H9 (cell line): ENCODE results near the gene AHNAK2. TPM values are rescaled to one million over a fixed set of nuclear protein-coding genes. Genes with fewer than 3 reads are reported as not detected.

ENCODE experiments used
- DNase-seq: peaks from one replicate; pipeline ENCODE4 v3.0.0-alpha.2; 2017
- H2AFZ ChIP-seq: one replicate; pipeline ENCODE4 v1.6.1; 2013; ENCODE audit warnings: mild to moderate bottlenecking, low read length, control low read depth, moderate library complexity
- H2AK5ac ChIP-seq: 2 replicates; pipeline ENCODE4 v1.6.1; 2013; ENCODE audit warnings: low read length, control low read depth, mixed read lengths; ENCODE audit not compliant: insufficient read length
- H2BK120ac ChIP-seq: one replicate; pipeline ENCODE4 v1.6.1; 2013; ENCODE audit warnings: low read depth, mild to moderate bottlenecking, low read length, control low read depth, inconsistent platforms; ENCODE audit not compliant: poor library complexity, severe bottlenecking
- H2BK12ac ChIP-seq: 2 replicates; pipeline ENCODE4 v1.6.1; 2013; ENCODE audit warnings: low read length, control low read depth, mixed read lengths, low read depth; ENCODE audit not compliant: insufficient read length
- H2BK15ac ChIP-seq: 2 replicates; pipeline ENCODE4 v1.6.1; 2013; ENCODE audit warnings: low read depth, low read length, control low read depth
- H2BK20ac ChIP-seq: one replicate; pipeline ENCODE4 v1.6.1; 2013; ENCODE audit warnings: low read depth, mild to moderate bottlenecking, low read length, control low read depth, inconsistent platforms; ENCODE audit not compliant: poor library complexity, severe bottlenecking
- H2BK5ac ChIP-seq: 2 replicates; pipeline ENCODE4 v1.6.1; 2013; ENCODE audit warnings: low read length, control low read depth, mixed read lengths; ENCODE audit not compliant: insufficient read length
- H3K14ac ChIP-seq: 2 replicates; pipeline ENCODE4 v1.6.1; 2013; ENCODE audit warnings: low read length, control low read depth; ENCODE audit not compliant: insufficient read depth
- H3K18ac ChIP-seq: 2 replicates; pipeline ENCODE4 v1.6.1; 2013; ENCODE audit warnings: low read depth, mild to moderate bottlenecking, mixed read lengths, low read length, control low read depth; ENCODE audit not compliant: insufficient read length
- H3K23ac ChIP-seq: 2 replicates; pipeline ENCODE4 v1.6.1; 2013; ENCODE audit warnings: low read length, control low read depth, mixed read lengths, low read depth; ENCODE audit not compliant: insufficient read length
- H3K23me2 ChIP-seq: 2 replicates; pipeline ENCODE4 v1.6.1; 2013; ENCODE audit warnings: low read depth, mild to moderate bottlenecking, mixed read lengths, low read length, control low read depth; ENCODE audit not compliant: insufficient read length, poor library complexity, severe bottlenecking
- H3K27ac ChIP-seq: 2 replicates; pipeline ENCODE4 v1.5.1; 2013; ENCODE audit warnings: low read length, control low read depth, mixed read lengths, low read depth; ENCODE audit not compliant: insufficient read length
- H3K27me3 ChIP-seq: 2 replicates; pipeline ENCODE4 v1.6.1; 2013; ENCODE audit warnings: low read length, control low read depth, inconsistent platforms; ENCODE audit not compliant: insufficient read depth
- H3K4ac ChIP-seq: 2 replicates; pipeline ENCODE4 v1.6.1; 2013; ENCODE audit warnings: low read depth, mild to moderate bottlenecking, control low read depth, inconsistent platforms, low read length, moderate library complexity
- H3K4me1 ChIP-seq: 2 replicates; pipeline ENCODE4 v1.6.1; 2013; ENCODE audit warnings: low read length, control low read depth, inconsistent platforms; ENCODE audit not compliant: insufficient read depth
- H3K4me2 ChIP-seq: 2 replicates; pipeline ENCODE4 v1.6.1; 2013; ENCODE audit warnings: low read length, control low read depth, mixed read lengths; ENCODE audit not compliant: insufficient read length, insufficient read depth
- H3K56ac ChIP-seq: 2 replicates; pipeline ENCODE4 v1.6.1; 2013; ENCODE audit warnings: low read depth, mild to moderate bottlenecking, mixed read lengths, low read length, control low read depth; ENCODE audit not compliant: insufficient read length
- H3K79me1 ChIP-seq: 2 replicates; pipeline ENCODE4 v1.6.1; 2013; ENCODE audit warnings: low read depth, mild to moderate bottlenecking, moderate library complexity, low read length, control low read depth, inconsistent platforms; ENCODE audit not compliant: insufficient read depth, poor library complexity, severe bottlenecking
- H3K79me2 ChIP-seq: 2 replicates; pipeline ENCODE4 v1.6.1; 2013; ENCODE audit warnings: low read length, control low read depth, inconsistent platforms; ENCODE audit not compliant: insufficient read depth
- H3K9ac ChIP-seq: 2 replicates; pipeline ENCODE4 v1.6.1; 2013; ENCODE audit warnings: low read length, control low read depth, mixed read lengths; ENCODE audit not compliant: insufficient read length; ENCODE audit errors: extremely low read depth
- H3K9me3 ChIP-seq: one replicate; pipeline ENCODE4 v1.6.1; 2013; ENCODE audit warnings: low read depth, low read length, inconsistent platforms; ENCODE audit not compliant: control insufficient read depth
- H3T11ph ChIP-seq: one replicate; pipeline ENCODE4 v1.6.1; 2013; ENCODE audit warnings: mild to moderate bottlenecking, low read length, control low read depth, inconsistent platforms
- H4K20me1 ChIP-seq: one replicate; pipeline ENCODE4 v1.6.1; 2013; ENCODE audit not compliant: control insufficient read depth, insufficient read length, insufficient read depth
- H4K5ac ChIP-seq: 2 replicates; pipeline ENCODE4 v1.6.1; 2013; ENCODE audit warnings: low read depth, mild to moderate bottlenecking, mixed read lengths, low read length, control low read depth; ENCODE audit not compliant: insufficient read length
- H4K8ac ChIP-seq: replicated peaks from 2 replicates; pipeline ENCODE4 v1.6.1; 2013; ENCODE audit warnings: low read length, control low read depth, mixed read lengths, low read depth; ENCODE audit not compliant: insufficient read length
- H4K91ac ChIP-seq: 2 replicates; pipeline ENCODE4 v1.6.1; 2013; ENCODE audit warnings: low read depth, mild to moderate bottlenecking, moderate library complexity, mixed read lengths, low read length, control low read depth; ENCODE audit not compliant: insufficient read length
- H3K27ac Mint-ChIP-seq, 3 experiments: 2 replicates in 2 of 3; 3 replicates in 1 of 3; pipeline ENCODE4 v1.8.0; 2020 to 2021; ENCODE audit warnings: mixed read lengths in 3 of 3, mild to moderate bottlenecking in 1 of 3, moderate library complexity in 1 of 3
- H3K27me3 Mint-ChIP-seq: 2 replicates; pipeline ENCODE4 v1.8.0; 2021; ENCODE audit warnings: low read depth, mild to moderate bottlenecking, moderate library complexity, mixed read lengths
- H3K36me3 Mint-ChIP-seq, 3 experiments: 2 replicates in 2 of 3; 3 replicates in 1 of 3; pipeline ENCODE4 v1.8.0; 2020 to 2021; ENCODE audit warnings: low read depth in 3 of 3, mixed read lengths in 3 of 3; ENCODE audit not compliant: insufficient read depth in 1 of 3
- H3K4me1 Mint-ChIP-seq, 2 experiments: 2 replicates each; pipeline ENCODE4 v1.8.0; 2020; ENCODE audit warnings: mixed read lengths in 2 of 2
- H3K4me3 Mint-ChIP-seq, 2 experiments: 2 replicates in 1 of 2; 3 replicates in 1 of 2; pipeline ENCODE4 v1.8.0; 2020 to 2021; ENCODE audit warnings: mild to moderate bottlenecking in 2 of 2, mixed read lengths in 2 of 2, moderate library complexity in 1 of 2
- H3K9me3 Mint-ChIP-seq, 2 experiments: 2 replicates in 1 of 2; 3 replicates in 1 of 2; pipeline ENCODE4 v1.8.0; 2020; ENCODE audit warnings: mild to moderate bottlenecking in 2 of 2, mixed read lengths in 2 of 2, moderate library complexity in 1 of 2
- WGBS: extraction: QIAGEN DNeasy Blood & Tissue Kit; methylation state at CpG from one replicate; pipeline ENCODE4 v1.1.7; 2013; ENCODE audit warnings: missing lambda C conversion rate, low lambda C conversion rate, mixed read lengths; ENCODE audit not compliant: insufficient read length; ENCODE audit errors: extremely low coverage; 5-methylcytosine and 5-hydroxymethylcytosine counted together
- total RNA-seq: library from RNA; stranded (reverse); gene quantifications from 2 replicates; pipeline ENCODE4 v1.2.1, GENCODE V29; 2021
- TF ChIP-seq, protein P1 (sequence below): fragments of 200-600 bp; sonication (generic); conservative IDR thresholded peaks from 3 replicates; pipeline ENCODE4 v1.8.0; 2021; ENCODE audit warnings: antibody characterized with exemption, mild to moderate bottlenecking

The AHNAK2 gene
- total RNA-seq, 1 experiment from 2014 or later, result 2.8 TPM

DNA sequence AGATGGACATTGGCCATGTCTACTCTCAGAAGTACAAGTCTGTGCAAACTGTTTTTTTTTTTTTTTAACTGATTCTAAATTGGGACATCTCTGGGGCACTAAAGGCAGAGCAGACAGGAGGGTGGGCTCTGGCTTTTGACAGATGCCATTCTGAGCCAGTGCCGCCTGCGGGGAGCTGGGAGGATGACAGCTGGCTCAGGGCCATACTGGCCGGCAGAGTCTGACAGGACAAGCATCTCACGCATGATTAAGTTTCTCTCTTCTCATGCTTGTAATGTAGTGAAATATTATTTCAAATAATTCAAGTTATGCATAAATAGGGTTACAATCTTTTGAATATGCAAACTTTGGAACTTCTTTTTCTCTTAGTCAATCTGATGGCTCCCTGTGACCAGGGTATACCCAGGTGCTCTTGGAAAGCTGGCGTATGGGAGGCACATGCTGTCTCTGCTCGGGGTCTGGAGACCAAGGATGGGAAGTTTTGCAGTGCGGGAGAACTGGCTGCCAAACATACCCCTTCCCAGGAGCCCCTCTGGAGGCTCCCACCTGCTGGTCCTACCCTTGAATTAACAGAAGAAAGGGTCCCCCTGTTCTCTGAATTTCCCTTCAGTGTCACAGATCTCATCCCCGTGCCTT is 35.1 kb upstream of the AHNAK2 start:
- peaks cover 29% of the 10 kb centered on the region for H3K79me1 ChIP-seq
- H3K4me1 ChIP-seq, result no peaks in the 10 kb centered on the region; the same call in 1 of the 2 replicates
- no peak overlapping the region for H2BK15ac ChIP-seq
- H3K27me3 Mint-ChIP-seq, result no peaks in the 10 kb centered on the region; the same call in 1 of the 2 replicates
- H4K5ac ChIP-seq, result no peak overlapping the region
- no peak overlapping the region for H3K23ac ChIP-seq
- H2BK20ac ChIP-seq, result no peak overlapping the region
- H4K20me1 ChIP-seq, result peaks cover 3% of the 10 kb centered on the region
- no peak overlapping the region for H4K8ac ChIP-seq
- 0 out of 5 replicates have a peak overlapping the region, but pooled peaks of 1 of the 2 experiments have one; percentile 48 for H3K4me3 Mint-ChIP-seq
- TF ChIP-seq, protein P1, sequence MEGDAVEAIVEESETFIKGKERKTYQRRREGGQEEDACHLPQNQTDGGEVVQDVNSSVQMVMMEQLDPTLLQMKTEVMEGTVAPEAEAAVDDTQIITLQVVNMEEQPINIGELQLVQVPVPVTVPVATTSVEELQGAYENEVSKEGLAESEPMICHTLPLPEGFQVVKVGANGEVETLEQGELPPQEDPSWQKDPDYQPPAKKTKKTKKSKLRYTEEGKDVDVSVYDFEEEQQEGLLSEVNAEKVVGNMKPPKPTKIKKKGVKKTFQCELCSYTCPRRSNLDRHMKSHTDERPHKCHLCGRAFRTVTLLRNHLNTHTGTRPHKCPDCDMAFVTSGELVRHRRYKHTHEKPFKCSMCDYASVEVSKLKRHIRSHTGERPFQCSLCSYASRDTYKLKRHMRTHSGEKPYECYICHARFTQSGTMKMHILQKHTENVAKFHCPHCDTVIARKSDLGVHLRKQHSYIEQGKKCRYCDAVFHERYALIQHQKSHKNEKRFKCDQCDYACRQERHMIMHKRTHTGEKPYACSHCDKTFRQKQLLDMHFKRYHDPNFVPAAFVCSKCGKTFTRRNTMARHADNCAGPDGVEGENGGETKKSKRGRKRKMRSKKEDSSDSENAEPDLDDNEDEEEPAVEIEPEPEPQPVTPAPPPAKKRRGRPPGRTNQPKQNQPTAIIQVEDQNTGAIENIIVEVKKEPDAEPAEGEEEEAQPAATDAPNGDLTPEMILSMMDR, result no peak
- H3K27ac ChIP-seq, result no peak overlapping the region
- H2BK12ac ChIP-seq, result no peak overlapping the region
- no peaks in the 10 kb centered on the region for H3K9me3 Mint-ChIP-seq
- H3K9me3 ChIP-seq, result no peaks in the 10 kb centered on the region
- H3K4me2 ChIP-seq, result no peak overlapping the region
- DNase-seq, result no peak
- H3K14ac ChIP-seq, result no peak overlapping the region
- H3K27me3 ChIP-seq, result no peaks in the 10 kb centered on the region
- H3K79me2 ChIP-seq, result peaks cover 56% of the 10 kb centered on the region
- H2BK120ac ChIP-seq, result no peak overlapping the region
- no peak overlapping the region for H3K9ac ChIP-seq
- no peaks in the 10 kb centered on the region for H3K23me2 ChIP-seq
- H4K91ac ChIP-seq, result no peak overlapping the region
- no peak overlapping the region for H2BK5ac ChIP-seq
- H3T11ph ChIP-seq, result no peak overlapping the region
- H3K4me1 Mint-ChIP-seq, result peaks cover 45 to 58% of the 10 kb centered on the region in 2 experiments
- no peak overlapping the region for H3K56ac ChIP-seq
- WGBS, result no CpG with 5 or more reads among the region's 8 CpGs
- H3K36me3 Mint-ChIP-seq, result peaks cover 19 to 59% (median 54%) of the 10 kb centered on the region in 3 experiments; a peak in 6 of 7 replicates
- no peak overlapping the region for H3K18ac ChIP-seq
- H3K4ac ChIP-seq, result no peak overlapping the region
- no peak overlapping the region for H2AFZ ChIP-seq
- peak overlapping the region in 2 of 3 experiments; percentile 49 to 79; a peak in 2 of 7 replicates for H3K27ac Mint-ChIP-seq
- no peak overlapping the region for H2AK5ac ChIP-seq
